H1 (cell line): ENCODE results near the gene GNG13. TPM values are rescaled to one million over a fixed set of nuclear protein-coding genes. Genes with fewer than 3 reads are reported as not detected.

Experiments used
- ATF2 ChIP-seq: IDR thresholded peaks from 2 replicates; pipeline ENCODE4 v1.6.1; 2012; ENCODE audit warnings: low read length, inconsistent platforms
- CTBP2 ChIP-seq: IDR thresholded peaks from 2 replicates; pipeline ENCODE4 v1.7.0; 2011; ENCODE audit warnings: borderline replicate concordance, mild to moderate bottlenecking, moderate library complexity, mixed read lengths, low read length; ENCODE audit not compliant: insufficient read depth, insufficient read length
- polyA plus RNA-seq, 7 experiments: library from polyadenylated mRNA; depleted of rRNA in 3 of 7; stranded (reverse) in 5 of 7; unstranded in 2 of 7; fragments of >200 nt in 5 of 7; fragments of 200-250 nt in 2 of 7; gene quantifications; 1 replicate in 5 of 7; 2 replicates in 1 of 7; 4 replicates in 1 of 7; pipeline versions ENCODE4 v1.2.1 to v1.2.3, GENCODE V29; 2011 to 2013; ENCODE audit warnings: missing spikeins in 2 of 7, mixed read lengths in 2 of 7
- total RNA-seq: library from RNA; stranded (reverse); fragmentation: NEBNext Ultra II Directional; extraction: Animal tissue kit (Norgen Biotek cat#: 25700); gene quantifications from 2 replicates; pipeline ENCODE4 v1.2.1, GENCODE V29; 2021

The GNG13 gene
- total and polyA plus RNA-seq, 2 of the 8 experiments (the other 6 are each of a cell fraction or from before 2014, with no cell fraction given) = not detected

DNA sequence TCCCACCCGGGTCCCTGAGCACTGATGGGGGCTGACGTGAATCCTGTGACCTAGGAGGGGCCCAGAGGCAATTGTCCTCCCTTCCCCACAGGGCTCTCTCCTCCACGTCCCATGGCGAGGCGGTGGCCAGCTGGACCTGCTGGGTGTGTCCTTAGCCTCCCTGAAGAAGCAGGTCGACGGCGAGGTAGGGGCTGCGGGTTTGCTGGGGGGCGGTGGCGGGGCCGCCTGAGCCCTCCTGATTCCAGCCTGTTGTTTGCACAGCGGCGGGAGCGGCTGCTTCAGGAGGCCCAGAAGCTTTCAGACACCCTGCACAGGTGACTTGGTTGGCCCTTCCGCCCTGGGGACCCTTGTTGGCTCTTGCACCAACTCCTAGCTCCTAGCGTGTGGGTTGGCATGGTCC lies 10.4 kb downstream of the GNG13 start (continued):
- no peak for TF ChIP-seq ATF2
- TF ChIP-seq CTBP2 = no peak
